K562 (cell line): Measurements from ENCODE around the gene MUC22. TPM values are rescaled to one million over a fixed set of nuclear protein-coding genes. Genes with fewer than 3 reads are reported as not detected.

Experiments used
- ARNT ChIP-seq, 2 experiments: fragments of 450-650 bp; IDR thresholded peaks; 2 replicates each; pipeline ENCODE4 v1.6.1; 2016; ENCODE audit warnings: mild to moderate bottlenecking in 1 of 2
- EHMT2 ChIP-seq: fragments of 450-650 bp; IDR thresholded peaks from 2 replicates; pipeline ENCODE4 v1.6.1; 2018; ENCODE audit warnings: antibody characterized with exemption
- EP400 ChIP-seq: fragments of 450-650 bp; IDR thresholded peaks from 2 replicates; pipeline ENCODE4 v1.6.1; 2017; ENCODE audit warnings: antibody characterized with exemption, mild to moderate bottlenecking, moderate library complexity
- FOS ChIP-seq: IDR thresholded peaks from 3 replicates; pipeline ENCODE4 v1.6.1; 2011; ENCODE audit not compliant: insufficient read length; ENCODE audit errors: extremely low read depth
- FOSL1 ChIP-seq: fragments of 200-800 bp; sonication (Bioruptor generic); conservative IDR thresholded peaks from 2 replicates; pipeline ENCODE4 v1.6.1; 2016; ENCODE audit warnings: missing genetic modification characterization, missing compliant biosample characterization
- FUS ChIP-seq: fragments of 200-400 bp; formaldehyde crosslinking; optimal IDR thresholded peaks from 2 replicates; pipeline ENCODE3; 2017; ENCODE audit warnings: low read depth, low read length
- GABPB2 ChIP-seq: fragments of 250-450 bp; sonication (Bioruptor Pico); conservative IDR thresholded peaks from 2 replicates; pipeline ENCODE4 v1.5.1; 2021; ENCODE audit warnings: mild to moderate bottlenecking
- GTF2E2 ChIP-seq: fragments of 200-800 bp; sonication (Bioruptor generic); IDR thresholded peaks from 2 replicates; pipeline ENCODE4 v1.6.1; 2016; ENCODE audit warnings: missing genetic modification characterization, missing compliant biosample characterization
- HDAC3 ChIP-seq: fragments of 450-650 bp; IDR thresholded peaks from 2 replicates; pipeline ENCODE4 v1.6.1; 2018; ENCODE audit warnings: borderline replicate concordance, mild to moderate bottlenecking, moderate library complexity; ENCODE audit not compliant: partially characterized antibody
- HDGF ChIP-seq: fragments of 450-650 bp; IDR thresholded peaks from 2 replicates; pipeline ENCODE4 v1.6.1; 2016
- KLF16 ChIP-seq: IDR thresholded peaks from 2 replicates; pipeline ENCODE4 v1.6.1; 2016; ENCODE audit warnings: antibody characterized with exemption
- MCM3 ChIP-seq: fragments of 450-650 bp; IDR thresholded peaks from 2 replicates; pipeline ENCODE4 v1.6.1; 2016
- NR2C2 ChIP-seq, 2 experiments: fragments of 200-800 bp in 1 of 2; sonication (Bioruptor generic) in 1 of 2; sonication (generic) in 1 of 2; formaldehyde crosslinking in 1 of 2; IDR thresholded peaks; 2 replicates each; pipeline versions ENCODE4 v1.6.1 to v1.8.0; 2016 to 2022; ENCODE audit warnings: mild to moderate bottlenecking in 1 of 2, missing compliant biosample characterization in 1 of 2, missing genetic modification characterization in 1 of 2, missing genetic modification reagents in 1 of 2
- PHF8 ChIP-seq: fragments of 200-600 bp; sonication (generic); IDR thresholded peaks from 2 replicates; pipeline ENCODE4 v1.6.1; 2012; ENCODE audit warnings: mixed run types, mild to moderate bottlenecking, inconsistent platforms, low read length, moderate library complexity, borderline replicate concordance
- PRPF4 ChIP-seq: fragments of 200-400 bp; formaldehyde crosslinking; IDR thresholded peaks from one replicate; pipeline ENCODE4 v1.6.1; 2017; ENCODE audit warnings: low read length, low read depth, mild to moderate bottlenecking; ENCODE audit not compliant: insufficient read depth, poor library complexity, severe bottlenecking
- RCOR1 ChIP-seq, 2 experiments: IDR thresholded peaks; 2 replicates each; pipeline ENCODE4 v1.6.1; 2012; ENCODE audit warnings: low read depth in 2 of 2, low read length in 2 of 2, borderline replicate concordance in 1 of 2, improper control_type of control experiment in 1 of 2
- RUNX1 ChIP-seq: sonication (generic); IDR thresholded peaks from 2 replicates; pipeline ENCODE4 v1.6.1; 2016; ENCODE audit warnings: antibody characterized with exemption, low read depth
- SMARCA4 ChIP-seq: fragments of 450-650 bp; IDR thresholded peaks from 2 replicates; pipeline ENCODE4 v1.6.1; 2016
- SUPT5H ChIP-seq: fragments of 450-650 bp; IDR thresholded peaks from 2 replicates; pipeline ENCODE4 v1.6.1; 2016
- TARDBP ChIP-seq: fragments of 450-650 bp; IDR thresholded peaks from 2 replicates; pipeline ENCODE4 v1.6.1; 2016
- TCF7 ChIP-seq: sonication (generic); IDR thresholded peaks from 2 replicates; pipeline ENCODE4 v1.6.1; 2016; ENCODE audit warnings: antibody characterized with exemption, borderline replicate concordance
- TRIM24 ChIP-seq, 2 experiments: fragments of 450-650 bp; IDR thresholded peaks; 2 replicates each; pipeline ENCODE4 v1.6.1; 2016
- ZKSCAN1 ChIP-seq: fragments of 150-350 bp; IDR thresholded peaks from 2 replicates; pipeline ENCODE4 v1.6.1; 2016; ENCODE audit warnings: low read depth, low read length
- ZNF589 ChIP-seq: fragments of 200-800 bp; sonication (Bioruptor generic); IDR thresholded peaks from 2 replicates; pipeline ENCODE4 v1.6.1; 2016; ENCODE audit warnings: low read depth, missing genetic modification characterization, missing compliant biosample characterization
- polyA plus RNA-seq, 8 experiments: library from polyadenylated mRNA; depleted of rRNA in 4 of 8; stranded (reverse) in 5 of 8; unstranded in 3 of 8; fragments of >200 nt; fragmentation: Nextera tagmentation in 2 of 8; fragmentation: Illumina TruSeq in 1 of 8; extraction: Ambion mirVana in 2 of 8; extraction: Trizol in 1 of 8; gene quantifications; 2 replicates each; pipeline versions ENCODE4 v1.2.1 to v1.2.3, GENCODE V29; 2011 to 2014; ENCODE audit warnings: inconsistent platforms in 1 of 8, missing spikeins in 1 of 8
- total RNA-seq, 7 experiments: library from RNA; depleted of rRNA in 6 of 7; stranded (reverse); fragments of >200 nt in 6 of 7; fragmentation: Illumina TruSeq in 2 of 7; extraction: Trizol in 2 of 7; gene quantifications; 2 replicates each; pipeline versions ENCODE4 v1.2.1 to v1.2.3, GENCODE V29; 2011 to 2021; ENCODE audit warnings: low replicate concordance in 1 of 7
- TF ChIP-seq, protein P1 (sequence below): fragments of 450-650 bp; IDR thresholded peaks from 2 replicates; pipeline ENCODE4 v1.6.1; 2016
- TF ChIP-seq, protein P2 (sequence below): fragments of 250-450 bp; sonication (Bioruptor Pico); IDR thresholded peaks from 2 replicates; pipeline ENCODE4 v1.8.0; 2021; ENCODE audit warnings: mild to moderate bottlenecking, moderate library complexity
- TF ChIP-seq, protein P3 (sequence below): fragments of 450-650 bp; formaldehyde crosslinking; IDR thresholded peaks from 2 replicates; pipeline ENCODE4 v1.4.0; 2020; ENCODE audit warnings: mild to moderate bottlenecking, moderate library complexity
- TF ChIP-seq, protein P4 (sequence below): fragments of 250-450 bp; sonication (Bioruptor Pico); IDR thresholded peaks from 2 replicates; pipeline ENCODE4 v1.5.0; 2021

The MUC22 gene
- total and polyA plus RNA-seq, 9 of the 15 experiments (the other 6 are each of a cell fraction or from before 2014, with no cell fraction given): 0.01 to 0.03 TPM; not detected in 7

DNA sequence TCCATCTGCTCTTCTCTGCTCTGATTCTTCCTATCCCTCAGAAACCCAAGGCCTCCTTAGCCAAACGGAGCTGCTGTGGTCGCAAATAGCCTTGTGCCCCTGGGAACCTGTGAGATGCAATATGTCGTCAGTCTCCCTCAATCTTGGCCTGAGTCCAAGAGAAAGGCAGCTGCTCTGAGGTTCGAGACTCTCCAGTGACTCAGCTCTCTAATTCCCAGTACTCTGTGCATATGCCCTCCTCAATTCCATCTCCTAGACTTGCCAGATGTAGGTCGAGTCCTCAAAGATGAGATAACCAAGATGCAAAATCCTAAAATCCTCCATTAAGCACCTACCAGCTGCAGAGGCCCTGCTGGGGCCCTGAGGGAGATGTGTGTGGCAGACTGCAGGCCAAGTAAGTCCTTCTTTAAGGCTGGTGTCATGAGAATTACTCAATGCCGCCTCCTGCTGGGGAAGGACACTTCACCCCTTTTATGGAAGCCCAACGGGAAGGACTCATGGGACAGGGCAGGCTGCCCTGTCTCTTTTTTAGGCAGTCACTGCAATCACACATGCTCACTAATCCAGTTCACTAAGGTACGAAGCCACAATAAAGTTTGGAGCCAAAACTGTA, 73.6 kb downstream of the MUC22 start (continued):
- TF ChIP-seq, protein P1, sequence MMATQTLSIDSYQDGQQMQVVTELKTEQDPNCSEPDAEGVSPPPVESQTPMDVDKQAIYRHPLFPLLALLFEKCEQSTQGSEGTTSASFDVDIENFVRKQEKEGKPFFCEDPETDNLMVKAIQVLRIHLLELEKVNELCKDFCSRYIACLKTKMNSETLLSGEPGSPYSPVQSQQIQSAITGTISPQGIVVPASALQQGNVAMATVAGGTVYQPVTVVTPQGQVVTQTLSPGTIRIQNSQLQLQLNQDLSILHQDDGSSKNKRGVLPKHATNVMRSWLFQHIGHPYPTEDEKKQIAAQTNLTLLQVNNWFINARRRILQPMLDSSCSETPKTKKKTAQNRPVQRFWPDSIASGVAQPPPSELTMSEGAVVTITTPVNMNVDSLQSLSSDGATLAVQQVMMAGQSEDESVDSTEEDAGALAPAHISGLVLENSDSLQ: no peak
- TF ChIP-seq TARDBP: peak; percentile 38; the same call in 1 of the 2 replicates
- TF ChIP-seq, protein P2, sequence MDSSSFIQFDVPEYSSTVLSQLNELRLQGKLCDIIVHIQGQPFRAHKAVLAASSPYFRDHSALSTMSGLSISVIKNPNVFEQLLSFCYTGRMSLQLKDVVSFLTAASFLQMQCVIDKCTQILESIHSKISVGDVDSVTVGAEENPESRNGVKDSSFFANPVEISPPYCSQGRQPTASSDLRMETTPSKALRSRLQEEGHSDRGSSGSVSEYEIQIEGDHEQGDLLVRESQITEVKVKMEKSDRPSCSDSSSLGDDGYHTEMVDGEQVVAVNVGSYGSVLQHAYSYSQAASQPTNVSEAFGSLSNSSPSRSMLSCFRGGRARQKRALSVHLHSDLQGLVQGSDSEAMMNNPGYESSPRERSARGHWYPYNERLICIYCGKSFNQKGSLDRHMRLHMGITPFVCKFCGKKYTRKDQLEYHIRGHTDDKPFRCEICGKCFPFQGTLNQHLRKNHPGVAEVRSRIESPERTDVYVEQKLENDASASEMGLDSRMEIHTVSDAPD: no peak
- TF ChIP-seq RCOR1 (IDR thresholded peaks at IDR 0.05; ENCODE audit: borderline replicate concordance in 1 of 2, low read depth in 2 of 2, low read length in 2 of 2): peak in 1 of 2 experiments; percentile 51; a peak in 1 of 4 replicates
- TF ChIP-seq KLF16: no peak
- TF ChIP-seq FOSL1 (tag): peak; percentile 62
- TF ChIP-seq FOS: no peak
- TF ChIP-seq NR2C2 (CRISPR knock-in tag; IDR thresholded peaks at IDR 0.05): no peak
- TF ChIP-seq NR2C2 (tag; IDR thresholded peaks at IDR 0.05): peak; percentile 19; the same call in 1 of the 2 replicates
- TF ChIP-seq HDGF: no peak
- no peak for TF ChIP-seq TCF7
- TF ChIP-seq ZNF589 (CRISPR knock-in tag): no peak
- no peak for TF ChIP-seq GTF2E2
- no peak for TF ChIP-seq PHF8
- peak; percentile 41 for TF ChIP-seq HDAC3
- no peak for TF ChIP-seq RUNX1
- TF ChIP-seq EHMT2: peak; percentile 73; the same call in 1 of the 2 replicates
- TF ChIP-seq PRPF4: no peak
- TF ChIP-seq TRIM24 (IDR thresholded peaks at IDR 0.05): peak in 1 of 2 experiments; percentile 41; a peak in 1 of 4 replicates
- peak; percentile 90 for TF ChIP-seq ZKSCAN1
- TF ChIP-seq, protein P3, sequence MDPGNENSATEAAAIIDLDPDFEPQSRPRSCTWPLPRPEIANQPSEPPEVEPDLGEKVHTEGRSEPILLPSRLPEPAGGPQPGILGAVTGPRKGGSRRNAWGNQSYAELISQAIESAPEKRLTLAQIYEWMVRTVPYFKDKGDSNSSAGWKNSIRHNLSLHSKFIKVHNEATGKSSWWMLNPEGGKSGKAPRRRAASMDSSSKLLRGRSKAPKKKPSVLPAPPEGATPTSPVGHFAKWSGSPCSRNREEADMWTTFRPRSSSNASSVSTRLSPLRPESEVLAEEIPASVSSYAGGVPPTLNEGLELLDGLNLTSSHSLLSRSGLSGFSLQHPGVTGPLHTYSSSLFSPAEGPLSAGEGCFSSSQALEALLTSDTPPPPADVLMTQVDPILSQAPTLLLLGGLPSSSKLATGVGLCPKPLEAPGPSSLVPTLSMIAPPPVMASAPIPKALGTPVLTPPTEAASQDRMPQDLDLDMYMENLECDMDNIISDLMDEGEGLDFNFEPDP (CRISPR knock-in tag): no peak
- no peak for TF ChIP-seq SUPT5H
- TF ChIP-seq FUS: no peak
- TF ChIP-seq, protein P4, sequence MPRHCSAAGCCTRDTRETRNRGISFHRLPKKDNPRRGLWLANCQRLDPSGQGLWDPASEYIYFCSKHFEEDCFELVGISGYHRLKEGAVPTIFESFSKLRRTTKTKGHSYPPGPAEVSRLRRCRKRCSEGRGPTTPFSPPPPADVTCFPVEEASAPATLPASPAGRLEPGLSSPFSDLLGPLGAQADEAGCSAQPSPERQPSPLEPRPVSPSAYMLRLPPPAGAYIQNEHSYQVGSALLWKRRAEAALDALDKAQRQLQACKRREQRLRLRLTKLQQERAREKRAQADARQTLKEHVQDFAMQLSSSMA (CRISPR knock-in tag): no peak
- TF ChIP-seq GABPB2 (CRISPR knock-in tag): no peak
- peak in 1 of 2 experiments; percentile 73; a peak in 2 of 4 replicates for TF ChIP-seq ARNT (IDR thresholded peaks at IDR 0.05)
- peak; percentile 83 for TF ChIP-seq SMARCA4
- no peak for TF ChIP-seq MCM3
- peak; percentile 69; the same call in 1 of the 2 replicates for TF ChIP-seq EP400
